HG03175 (cell line): Measurements from ENCODE around the gene HNRNPR.
"Not testable (repeated sequence)": the region's sequence is repeated elsewhere in the genome, so short reads cannot be mapped to it uniquely, and the experiment has no call there.

ENCODE experiments used
- ATAC-seq: cut with Tn5 transposase; IDR thresholded peaks from one replicate; pipeline ENCODE4 v1.9.1; 2021; ENCODE audit warnings: mild to moderate bottlenecking, moderate library complexity; ENCODE audit not compliant: unreplicated experiment

The HNRNPR gene

GRCh38 chr1:23331713-23332112 lies 12.4 kb downstream of the HNRNPR start:
- no peak for ATAC-seq

- ATAC-seq: no peak
Observed at GRCh38 chr1:23330846-23331245, 13.2 kb downstream of the HNRNPR start.

- ATAC-seq: no peak
Observed at GRCh38 chr1:23325393-23325792, 18.7 kb downstream of the HNRNPR start.

GRCh38 chr1:23322770-23323169 lies 21.3 kb downstream of the HNRNPR start:
- ATAC-seq: no peak

GRCh38 chr1:23310280-23310679 lies 33.8 kb downstream of the HNRNPR start:
- ATAC-seq: not testable (repeated sequence)

GRCh38 chr1:23304140-23304620 lies 39.9 kb downstream of the HNRNPR start:
- ATAC-seq: no peak

- ATAC-seq: no peak
Observed at GRCh38 chr1:23303524-23303923, 40.6 kb downstream of the HNRNPR start.

GRCh38 chr1:23296931-23297330 lies 47.2 kb downstream of the HNRNPR start:
- ATAC-seq: no peak

GRCh38 chr1:23291706-23292105 lies 52.4 kb downstream of the HNRNPR start:
- ATAC-seq: no peak

GRCh38 chr1:23290836-23291565 lies 53.1 kb downstream of the HNRNPR start:
- ATAC-seq: no peak

- ATAC-seq: no peak
Observed at GRCh38 chr1:23288671-23289070, 55.4 kb downstream of the HNRNPR start.

GRCh38 chr1:23288201-23288600 lies 55.9 kb downstream of the HNRNPR start:
- ATAC-seq: no peak

GRCh38 chr1:23286401-23286800 lies 57.7 kb downstream of the HNRNPR start:
- no peak for ATAC-seq

GRCh38 chr1:23283667-23284602 lies 60.1 kb downstream of the HNRNPR start:
- ATAC-seq: no peak

- no peak for ATAC-seq
Observed at GRCh38 chr1:23282957-23283356, 61.1 kb downstream of the HNRNPR start.

GRCh38 chr1:23278717-23279116 lies 65.4 kb downstream of the HNRNPR start:
- ATAC-seq: no peak

GRCh38 chr1:23276531-23276930 lies 67.6 kb downstream of the HNRNPR start:
- no peak for ATAC-seq

- no peak for ATAC-seq
Observed at GRCh38 chr1:23274134-23274505, 70.0 kb downstream of the HNRNPR start.

GRCh38 chr1:23273450-23274133 lies 70.5 kb downstream of the HNRNPR start:
- no peak for ATAC-seq

- no peak for ATAC-seq
Observed at GRCh38 chr1:23263380-23263887, 80.7 kb downstream of the HNRNPR start.

- not testable (repeated sequence) for ATAC-seq
Observed at GRCh38 chr1:23258082-23258481, 86.0 kb downstream of the HNRNPR start.
